B cell (primary cell): ENCODE results near the gene LAMTOR5. TPM values are rescaled to one million over a fixed set of nuclear protein-coding genes. Genes with fewer than 3 reads are reported as not detected.
"Not testable (repeated sequence)": the region's sequence is repeated elsewhere in the genome, so short reads cannot be mapped to it uniquely, and the experiment has no call there.

Source experiments
- ATAC-seq: fragments of 200-7000 bp; cut with Tn5 transposase; one replicate; pipeline ENCODE4 v1.10.0; 2021; ENCODE audit warnings: low read depth, mild to moderate bottlenecking, moderate number of reproducible peaks, moderate library complexity
- CTCF ChIA-PET: fragments of 350-600 bp; sonication (Branson Sonifier 250); formaldehyde crosslinking; loops from one replicate; lab custom pipeline; 2021; ENCODE audit warnings: antibody characterized with exemption, inconsistent platforms; lab: Charles Lee
- POLR2A ChIA-PET: fragments of 350-600 bp; sonication (Branson Sonifier 250); formaldehyde crosslinking; loops from one replicate; lab custom pipeline; 2021; ENCODE audit warnings: antibody characterized with exemption; lab: Charles Lee
- DNase-seq: peaks from one replicate; pipeline ENCODE4 v3.0.0; 2013
- H2AFZ ChIP-seq: 2 replicates; pipeline ENCODE4 v1.6.1; 2012; ENCODE audit warnings: mild to moderate bottlenecking, low read depth, low read length; ENCODE audit not compliant: insufficient read depth, poor library complexity, severe bottlenecking
- H3K27ac ChIP-seq, 2 donors: 1 replicate in 1 of 2; 2 replicates in 1 of 2; pipeline ENCODE4 v1.5.1; 2012 to 2013; ENCODE audit warnings: low read length in 2 of 2, mild to moderate bottlenecking in 2 of 2, moderate library complexity in 1 of 2
- H3K27me3 ChIP-seq, 4 experiments: fragments of 200-600 bp in 1 of 4; sonication (generic) in 1 of 4; replicated peaks in 1 of 4; 1 replicate in 2 of 4; 2 replicates in 2 of 4; pipeline versions ENCODE4 v1.6.1 to v1.7.0; 2013 to 2016; ENCODE audit warnings: low read length in 3 of 4, mild to moderate bottlenecking in 2 of 4, mixed read lengths in 1 of 4, moderate library complexity in 1 of 4; ENCODE audit not compliant: insufficient read depth in 4 of 4, control insufficient read depth in 3 of 4; ENCODE audit errors: control extremely low read depth in 1 of 4
- H3K36me3 ChIP-seq, 2 experiments: replicated peaks in 1 of 2; 1 replicate in 1 of 2; 2 replicates in 1 of 2; pipeline versions ENCODE4 v1.6.1 to v1.7.1; 2013; ENCODE audit warnings: low read length in 1 of 2; ENCODE audit not compliant: insufficient read depth in 2 of 2, control insufficient read depth in 1 of 2; ENCODE audit errors: control extremely low read depth in 1 of 2, extremely low read depth in 1 of 2
- H3K4me1 ChIP-seq, 2 donors: fragments of 200-600 bp in 1 of 2; sonication (generic) in 1 of 2; 1 replicate in 1 of 2; 2 replicates in 1 of 2; pipeline versions ENCODE4 v1.5.1 to v1.6.1; 2013 to 2017; ENCODE audit warnings: low read length in 2 of 2; ENCODE audit not compliant: control insufficient read depth in 2 of 2, insufficient read depth in 2 of 2
- H3K4me2 ChIP-seq: replicated peaks from 2 replicates; pipeline ENCODE3; 2012; ENCODE audit warnings: mild to moderate bottlenecking, low read depth, low read length; ENCODE audit not compliant: poor library complexity, severe bottlenecking
- H3K4me3 ChIP-seq, 5 experiments: fragments of 200-600 bp in 1 of 5; sonication (generic) in 1 of 5; 1 replicate in 3 of 5; 2 replicates in 2 of 5; pipeline versions ENCODE4 v1.5.1 to v1.7.0; 2011 to 2016; ENCODE audit warnings: low read length in 4 of 5, mild to moderate bottlenecking in 4 of 5, low read depth in 2 of 5, control low read depth in 1 of 5, moderate library complexity in 1 of 5; ENCODE audit not compliant: insufficient read depth in 1 of 5; ENCODE audit errors: control extremely low read depth in 1 of 5, extremely low read depth in 1 of 5
- H3K79me2 ChIP-seq: fragments of 200-600 bp; sonication (generic); one replicate; pipeline ENCODE4 v1.6.0; 2016; ENCODE audit warnings: low read length; ENCODE audit not compliant: control insufficient read depth, insufficient read depth
- H3K9ac ChIP-seq: fragments of 200-600 bp; sonication (generic); 2 replicates; pipeline ENCODE4 v1.6.1; 2017; ENCODE audit warnings: mild to moderate bottlenecking, low read length, moderate library complexity
- H3K9me3 ChIP-seq, 3 donors: one replicate each; pipeline versions ENCODE4 v1.6.1 to v1.7.1; 2013; ENCODE audit warnings: low read length in 2 of 3; ENCODE audit not compliant: control insufficient read depth in 2 of 3, insufficient read depth in 1 of 3; ENCODE audit errors: control extremely low read depth in 1 of 3
- H4K20me1 ChIP-seq: 2 replicates; pipeline ENCODE4 v1.6.0; 2012; ENCODE audit warnings: mild to moderate bottlenecking, low read length; ENCODE audit not compliant: insufficient read depth, control insufficient read depth, poor library complexity, severe bottlenecking
- H3K27ac Mint-ChIP-seq: one replicate; pipeline ENCODE4 v1.8.0; 2021; ENCODE audit warnings: mixed read lengths
- H3K27me3 Mint-ChIP-seq: one replicate; pipeline ENCODE4 v1.8.0; 2021; ENCODE audit warnings: mixed read lengths
- H3K4me1 Mint-ChIP-seq: one replicate; pipeline ENCODE4 v1.8.0; 2021; ENCODE audit warnings: mixed read lengths
- H3K4me3 Mint-ChIP-seq: one replicate; pipeline ENCODE4 v1.8.0; 2021; ENCODE audit warnings: mixed read lengths
- H3K9me3 Mint-ChIP-seq: one replicate; pipeline ENCODE4 v1.8.0; 2022; ENCODE audit warnings: mixed read lengths; ENCODE audit not compliant: insufficient read depth
- CTCF ChIP-seq: fragments of 200-600 bp; IDR thresholded peaks from one replicate; pipeline ENCODE4 v1.8.0; 2022; ENCODE audit warnings: antibody characterized with exemption, mild to moderate bottlenecking
- EZH2 ChIP-seq: IDR thresholded peaks from 2 replicates; pipeline ENCODE4 v1.6.1; 2012; ENCODE audit warnings: borderline replicate concordance, low read depth, mild to moderate bottlenecking, moderate library complexity, low read length; ENCODE audit not compliant: insufficient read depth, poor library complexity, severe bottlenecking
- WGBS: methylation state at CpG from one replicate; pipeline ENCODE4 v1.1.5; 2013; ENCODE audit warnings: missing lambda C conversion rate; ENCODE audit not compliant: insufficient coverage; 5-methylcytosine and 5-hydroxymethylcytosine counted together
- intact Hi-C: fragments of 100-400 bp; cut with micrococcal nuclease; formaldehyde crosslinking; loops from one replicate; pipeline ENCODE4 v1.10.0; 2022
- polyA plus RNA-seq: library from polyadenylated mRNA; depleted of rRNA; stranded (reverse); fragments of >200 nt; gene quantifications from 2 replicates; pipeline ENCODE4 v1.2.3, GENCODE V29; 2012
- total RNA-seq, 2 donors: library from RNA; stranded (reverse); fragments of 120-200 nt in 1 of 2; gene quantifications; 1 replicate in 1 of 2; 2 replicates in 1 of 2; pipeline versions ENCODE4 v1.2.3 to v1.2.4, GENCODE V29; 2013 to 2022

Gene LAMTOR5
- total and polyA plus RNA-seq, 2 donors (not counting 1 experiment from before 2014, with no cell fraction given), result 145 to 253 TPM

- peaks cover 0 to 5% (median 0%) of the 10 kb centered on the region in 3 donors for H3K9me3 ChIP-seq
- H3K4me3 ChIP-seq, result no peak overlapping the region
- intact Hi-C loops, result no loop called here
- Mint-ChIP-seq H3K27ac (no peak overlapping the region), H3K4me1 (no peaks in the 10 kb centered on the region), H3K27me3 (peaks cover 5% of the 10 kb centered on the region), H3K4me3 (no peak overlapping the region), H3K9me3 (no peaks in the 10 kb centered on the region)
- H3K27me3 ChIP-seq, result no peaks in the 10 kb centered on the region
- H3K4me1 ChIP-seq, result no peaks in the 10 kb centered on the region
- no peaks in the 10 kb centered on the region for H4K20me1 ChIP-seq
- no peak overlapping the region for H3K27ac ChIP-seq
- no peaks in the 10 kb centered on the region for H3K36me3 ChIP-seq
- no peak overlapping the region for H2AFZ ChIP-seq
- TF ChIP-seq CTCF, result no peak
- no peak for TF ChIP-seq EZH2
- 93% methylated on average over 10 of the region's 10 CpGs for WGBS
- ChIA-PET POLR2A (no interaction called here), CTCF (interaction anchor here (2.3 to 3.6 kb wide), 3 partner anchors 8 to 213 kb away, joined by 7 to 15 read pairs (median 11); no protein-coding TSS in a partner anchor)
- no peak for ATAC-seq
- H3K79me2 ChIP-seq, result no peaks in the 10 kb centered on the region
- no peak for DNase-seq
- H3K9ac ChIP-seq, result no peak overlapping the region
- H3K4me2 ChIP-seq, result no peak overlapping the region
Measured at GRCh38 chr1:110420023-110420662, 12.6 kb upstream of the LAMTOR5 start.

- ATAC-seq (no peak), DNase-seq (no peak)
- no peaks in the 10 kb centered on the region for H3K9me3 Mint-ChIP-seq
- H3K4me3 Mint-ChIP-seq, result no peak overlapping the region
- no peaks in the 10 kb centered on the region for H3K27me3 ChIP-seq
- H3K9ac ChIP-seq, result no peak overlapping the region
- WGBS, result 100% methylated on average over 1 of the region's 1 CpG
- H3K4me1 ChIP-seq, result no peaks in the 10 kb centered on the region
- no peaks in the 10 kb centered on the region for H4K20me1 ChIP-seq
- intact Hi-C loops, result no loop called here
- POLR2A ChIA-PET, result no interaction called here
- H3K27me3 Mint-ChIP-seq, result peaks cover 2% of the 10 kb centered on the region
- H3K36me3 ChIP-seq, result no peaks in the 10 kb centered on the region
- H2AFZ ChIP-seq, result no peak overlapping the region
- no peak overlapping the region for H3K4me2 ChIP-seq
- peaks cover 5% of the 10 kb centered on the region for H3K4me1 Mint-ChIP-seq
- CTCF ChIA-PET, result interaction anchor here (0.8 to 1.6 kb wide), 3 partner anchors 9 to 106 kb away, joined by 3 read pairs; no protein-coding TSS in a partner anchor
- no peak overlapping the region for H3K27ac Mint-ChIP-seq
- TF ChIP-seq EZH2, result no peak
- TF ChIP-seq CTCF, result no peak
- H3K4me3 ChIP-seq, result no peak overlapping the region
- no peak overlapping the region for H3K27ac ChIP-seq
- H3K9me3 ChIP-seq, result peaks cover 0 to 5% (median 0%) of the 10 kb centered on the region in 3 donors
- no peaks in the 10 kb centered on the region for H3K79me2 ChIP-seq
Measured at GRCh38 chr1:110418729-110419128, 11.2 kb upstream of the LAMTOR5 start.

DNA sequence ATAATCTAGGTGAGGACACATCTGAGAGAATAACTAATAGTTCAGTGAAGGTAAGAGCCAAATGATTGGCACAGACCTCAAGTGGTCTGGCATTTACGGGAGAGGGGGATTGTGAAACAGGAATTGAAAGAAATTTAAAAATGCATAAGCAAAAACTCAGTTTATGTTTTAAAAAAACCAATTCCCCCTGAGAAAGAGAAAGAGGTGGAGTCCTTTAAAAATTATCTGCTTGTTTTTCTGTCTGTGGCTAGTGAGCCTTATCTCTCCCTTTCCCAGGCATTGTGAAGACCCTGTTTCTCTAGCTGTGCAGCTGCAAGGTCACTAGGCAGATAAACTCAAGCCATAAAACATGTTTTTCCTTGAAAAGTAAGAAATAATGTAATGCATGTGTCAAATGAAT lies 5.6 kb upstream of the LAMTOR5 start:
- peak overlapping the region; percentile 48 for H2AFZ ChIP-seq
- WGBS, result no CpG with 5 or more reads among the region's 1 CpG
- DNase-seq, H3K27me3 ChIP-seq, H3K9ac ChIP-seq, H3K9me3 Mint-ChIP-seq, ATAC-seq, intact Hi-C loops, H4K20me1 ChIP-seq, H3K4me3 ChIP-seq, H3K27me3 Mint-ChIP-seq, H3K9me3 ChIP-seq, H3K36me3 ChIP-seq, H3K27ac ChIP-seq: not testable (repeated sequence)
- peaks cover 25% of the 10 kb centered on the region for H3K4me1 Mint-ChIP-seq
- ChIA-PET POLR2A (interaction anchor here (0.7 to 3.5 kb wide), 3 partner anchors 47 to 210 kb away, joined by 3 to 22 read pairs (median 3); partner anchors contain the start of gene RBM15), CTCF (interaction anchor here (0.6 to 11.1 kb wide), 28 partner anchors 8 to 216 kb away, joined by 3 to 257 read pairs (median 6); partner anchors contain the start of genes KCNC4 and RBM15)
- peak overlapping the region; percentile 78 for H3K27ac Mint-ChIP-seq
- peaks cover 8 to 16% of the 10 kb centered on the region in 2 donors for H3K4me1 ChIP-seq
- peak overlapping the region; percentile 77 for H3K4me3 Mint-ChIP-seq
- H3K4me2 ChIP-seq, result peak overlapping the region; percentile 27
- peaks cover 21% of the 10 kb centered on the region for H3K79me2 ChIP-seq
